ENCODE results near the gene SLC2A5. TPM values are rescaled to one million over a fixed set of nuclear protein-coding genes. Genes with fewer than 3 reads are reported as not detected.

Gene SLC2A5, protein sequence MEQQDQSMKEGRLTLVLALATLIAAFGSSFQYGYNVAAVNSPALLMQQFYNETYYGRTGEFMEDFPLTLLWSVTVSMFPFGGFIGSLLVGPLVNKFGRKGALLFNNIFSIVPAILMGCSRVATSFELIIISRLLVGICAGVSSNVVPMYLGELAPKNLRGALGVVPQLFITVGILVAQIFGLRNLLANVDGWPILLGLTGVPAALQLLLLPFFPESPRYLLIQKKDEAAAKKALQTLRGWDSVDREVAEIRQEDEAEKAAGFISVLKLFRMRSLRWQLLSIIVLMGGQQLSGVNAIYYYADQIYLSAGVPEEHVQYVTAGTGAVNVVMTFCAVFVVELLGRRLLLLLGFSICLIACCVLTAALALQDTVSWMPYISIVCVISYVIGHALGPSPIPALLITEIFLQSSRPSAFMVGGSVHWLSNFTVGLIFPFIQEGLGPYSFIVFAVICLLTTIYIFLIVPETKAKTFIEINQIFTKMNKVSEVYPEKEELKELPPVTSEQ
- total RNA-seq (2022) (0.70 and 1.1 TPM in 2 replicates), Bru-seq, nascent RNA (percentile 19 among the genes with signal in this experiment), BruChase-seq, experiment 1, labeled RNA remaining after a 2-hour chase (percentile 24 among the genes with signal in this experiment), BruChase-seq, experiment 2, labeled RNA remaining after a 6-hour chase (percentile 29 among the genes with signal in this experiment)
- long read RNA-seq, full-length matches to known transcripts, result 3 of 5 reads
- long read RNA-seq, partial matches to known transcripts, result 0 of 5 reads
- long read RNA-seq, other reads (novel, unspliced or antisense), result 2 of 5 reads

GRCh38 chr1:9069326-9070100 lies at the start of gene SLC2A5:
Gene SLC2A5 (minus strand): TSS chr1:9069635. CDS start chr1:9069536, 99 bp downstream.
- CTCF ChIA-PET, result interaction anchor here (0.6 to 0.7 kb wide), 2 partner anchors 22 to 32 kb away, joined by 3 read pairs; no protein-coding TSS in a partner anchor
- H3K4me3 ChIP-seq (ENCODE audit: low read depth, low read length), result peak within 1 kb of the TSS; percentile 10
- BruUV-seq (replicated peaks), result no TSS peak

DNA sequence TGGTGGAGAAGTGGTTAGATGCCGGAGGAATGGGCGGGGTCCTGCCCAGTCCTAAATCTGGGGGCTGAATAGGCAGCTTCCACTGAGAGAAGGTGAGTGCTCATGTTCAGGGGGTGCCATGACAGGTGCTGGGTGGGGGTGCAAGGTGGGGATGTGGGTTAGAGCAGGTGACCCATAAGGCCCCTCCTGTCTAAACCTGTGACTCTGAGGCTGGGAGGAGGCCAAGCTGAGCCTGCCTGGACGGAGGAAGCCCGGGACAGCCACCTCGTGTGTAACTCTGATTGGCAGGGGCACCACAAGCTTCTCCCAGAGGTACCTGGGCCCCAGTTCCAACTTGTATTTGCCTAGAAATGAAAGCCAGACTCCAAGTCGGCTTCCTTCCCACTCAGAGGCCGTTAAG lies 48.8 kb upstream of the SLC2A5 start:
- CTCF ChIA-PET, result no interaction called here
- no TSS peak for BruUV-seq (replicated peaks)
- intact Hi-C loops (cut with micrococcal nuclease; ENCODE audit: unreplicated experiment), result no loop called here

More at GRCh38 chr1:9069326-9070100, at the start of gene SLC2A5:
- intact Hi-C loops (cut with micrococcal nuclease; ENCODE audit: unreplicated experiment), result no loop called here
- Histone ChIP-seq H3K27me3 (replicated peaks; ENCODE audit: control insufficient read depth, insufficient read depth, low read length) (no peaks in the 10 kb centered on the region), H3K9me3 (no peaks in the 10 kb centered on the region), H3K4me1 (0 out of 2 replicates have a peak, but pooled peaks cover 4% of the 10 kb centered on the region), H3K36me3 (ENCODE audit: control insufficient read depth, insufficient read depth, low read length) (no peaks in the 10 kb centered on the region)
- Mint-ChIP-seq H3K27ac (ENCODE audit: unreplicated experiment) (no peak within 1 kb of the TSS), H3K27me3 (ENCODE audit: insufficient read depth, unreplicated experiment) (no peaks in the 10 kb centered on the region), H3K4me1 (ENCODE audit: low read depth, unreplicated experiment) (no peaks in the 10 kb centered on the region), H3K36me3 (ENCODE audit: insufficient read depth, unreplicated experiment) (no peaks in the 10 kb centered on the region), H3K4me3 (ENCODE audit: unreplicated experiment) (no peak within 1 kb of the TSS), H3K9me3 (ENCODE audit: unreplicated experiment) (no peaks in the 10 kb centered on the region)
- DNase-seq, result no peak
- POLR2A ChIA-PET, result no interaction called here
- TF ChIP-seq CTCF (IDR thresholded peaks at IDR 0.05; ENCODE audit: insufficient read depth in 1 of 2, low read depth in 1 of 2, low read length in 1 of 2, severe bottlenecking in 1 of 2, unreplicated experiment in 1 of 2), result no peak

More for the DNA sequence above, 48.8 kb upstream of the SLC2A5 start:
- POLR2A ChIA-PET, result no interaction called here
- no peak overlapping the region for H3K4me3 ChIP-seq (ENCODE audit: low read depth, low read length)
- Mint-ChIP-seq H3K9me3 (ENCODE audit: unreplicated experiment) (no peaks in the 10 kb centered on the region), H3K27ac (ENCODE audit: unreplicated experiment) (no peak overlapping the region), H3K36me3 (ENCODE audit: insufficient read depth, unreplicated experiment) (peaks cover 21% of the 10 kb centered on the region), H3K4me1 (ENCODE audit: low read depth, unreplicated experiment) (peaks cover 21% of the 10 kb centered on the region), H3K4me3 (ENCODE audit: unreplicated experiment) (no peak overlapping the region), H3K27me3 (ENCODE audit: insufficient read depth, unreplicated experiment) (no peaks in the 10 kb centered on the region)
- H3K4me1 ChIP-seq, result peaks cover 27% of the 10 kb centered on the region
- no peaks in the 10 kb centered on the region for H3K9me3 ChIP-seq
- no peaks in the 10 kb centered on the region for H3K27me3 ChIP-seq (replicated peaks; ENCODE audit: control insufficient read depth, insufficient read depth, low read length)
- no peak for TF ChIP-seq CTCF (IDR thresholded peaks at IDR 0.05; ENCODE audit: insufficient read depth in 1 of 2, low read depth in 1 of 2, low read length in 1 of 2, severe bottlenecking in 1 of 2, unreplicated experiment in 1 of 2)
- no peak for DNase-seq
- no peaks in the 10 kb centered on the region for H3K36me3 ChIP-seq (ENCODE audit: control insufficient read depth, insufficient read depth, low read length)
